IPS-20b (cell line): ENCODE data around the gene RFX3.
A peak's percentile ranks its signal among the peaks of the same experiment; 100 is the strongest.

Experiments
- H3K27ac ChIP-seq: one replicate; pipeline ENCODE4 v1.5.1; 2013; ENCODE audit warnings: low read length
- H3K27me3 ChIP-seq: 2 replicates; pipeline ENCODE4 v1.6.1; 2013; ENCODE audit warnings: mild to moderate bottlenecking, low read length, inconsistent platforms; ENCODE audit not compliant: insufficient read depth
- H3K36me3 ChIP-seq: 2 replicates; pipeline ENCODE4 v1.6.1; 2013; ENCODE audit warnings: low read depth, mild to moderate bottlenecking, inconsistent platforms, low read length, moderate library complexity; ENCODE audit not compliant: insufficient read depth
- H3K4me1 ChIP-seq: 2 replicates; pipeline ENCODE4 v1.6.1; 2013; ENCODE audit warnings: mild to moderate bottlenecking, control low read depth, inconsistent platforms, low read length, moderate library complexity; ENCODE audit not compliant: insufficient read depth
- H3K4me3 ChIP-seq: 2 replicates; pipeline ENCODE4 v1.5.1; 2013; ENCODE audit warnings: mild to moderate bottlenecking, low read length, inconsistent platforms
- H3K9ac ChIP-seq: 2 replicates; pipeline ENCODE4 v1.6.1; 2013; ENCODE audit warnings: low read depth, mild to moderate bottlenecking, inconsistent platforms, low read length, moderate library complexity
- H3K9me3 ChIP-seq: 2 replicates; pipeline ENCODE4 v1.6.1; 2013; ENCODE audit warnings: mild to moderate bottlenecking, low read depth, low read length, inconsistent platforms; ENCODE audit not compliant: insufficient read depth

The RFX3 gene

GRCh38 chr9:3370715-3371114 is 155.1 kb downstream of the RFX3 start:
- no peak overlapping the region for H3K9ac ChIP-seq
- no peaks in the 10 kb centered on the region for H3K9me3 ChIP-seq
- H3K27ac ChIP-seq, result no peak overlapping the region

GRCh38 chr9:3367185-3367584 is 158.6 kb downstream of the RFX3 start:
- Histone ChIP-seq H3K9me3 (no peaks in the 10 kb centered on the region), H3K9ac (no peak overlapping the region; the same call in 1 of the 2 replicates), H3K27ac (no peak overlapping the region), H3K4me3 (no peak overlapping the region), H3K4me1 (peaks cover 12% of the 10 kb centered on the region; the same call in 1 of the 2 replicates), H3K36me3 (no peaks in the 10 kb centered on the region), H3K27me3 (no peaks in the 10 kb centered on the region)

More at GRCh38 chr9:3370715-3371114, 155.1 kb downstream of the RFX3 start:
- H3K4me1 ChIP-seq, result no peaks in the 10 kb centered on the region; the same call in 1 of the 2 replicates
- H3K4me3 ChIP-seq, result no peak overlapping the region
- no peaks in the 10 kb centered on the region for H3K36me3 ChIP-seq
- H3K27me3 ChIP-seq, result no peaks in the 10 kb centered on the region

GRCh38 chr9:3361689-3362392 is 164.0 kb downstream of the RFX3 start:
- Histone ChIP-seq H3K27ac (peak overlapping the region; percentile 48), H3K9ac (no peak overlapping the region; the same call in 1 of the 2 replicates), H3K9me3 (no peaks in the 10 kb centered on the region), H3K4me1 (peaks cover 22% of the 10 kb centered on the region; the same call in 1 of the 2 replicates), H3K36me3 (no peaks in the 10 kb centered on the region), H3K4me3 (peak overlapping the region; percentile 8; the same call in 1 of the 2 replicates), H3K27me3 (no peaks in the 10 kb centered on the region)

DNA sequence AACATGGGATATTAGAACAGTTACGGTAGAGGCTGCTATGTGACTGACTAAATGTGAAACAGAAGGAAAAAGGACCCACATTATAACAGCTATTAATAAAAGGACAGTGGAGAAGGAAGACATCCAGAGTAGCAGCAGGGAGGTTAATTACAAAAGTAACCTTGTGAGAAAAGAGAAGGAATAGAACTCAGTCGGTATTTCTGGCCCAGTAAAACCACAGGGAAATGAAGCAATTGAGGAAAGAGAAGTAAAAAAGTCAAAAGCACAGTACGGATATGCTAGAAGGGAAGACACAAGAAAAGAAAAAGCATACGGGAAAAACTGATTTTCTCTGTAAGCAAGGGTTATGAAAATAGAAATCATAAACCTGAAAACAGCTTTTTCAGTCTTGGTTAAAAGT is 164.7 kb downstream of the RFX3 start:
- Histone ChIP-seq H3K27me3 (no peaks in the 10 kb centered on the region), H3K9ac (peak overlapping the region; percentile 7; the same call in 1 of the 2 replicates), H3K27ac (peak overlapping the region; percentile 48), H3K4me3 (no peak overlapping the region), H3K36me3 (no peaks in the 10 kb centered on the region), H3K9me3 (no peaks in the 10 kb centered on the region), H3K4me1 (peaks cover 22% of the 10 kb centered on the region; the same call in 1 of the 2 replicates)

GRCh38 chr9:3360245-3360644 is 165.6 kb downstream of the RFX3 start:
- no peak overlapping the region for H3K4me3 ChIP-seq
- peaks cover 22% of the 10 kb centered on the region; the same call in 1 of the 2 replicates for H3K4me1 ChIP-seq
- H3K36me3 ChIP-seq, result no peaks in the 10 kb centered on the region
- H3K9ac ChIP-seq, result no peak overlapping the region
- H3K27me3 ChIP-seq, result no peaks in the 10 kb centered on the region
- no peaks in the 10 kb centered on the region for H3K9me3 ChIP-seq
- no peak overlapping the region for H3K27ac ChIP-seq

- Histone ChIP-seq H3K9me3 (no peaks in the 10 kb centered on the region), H3K9ac (no peak overlapping the region), H3K4me3 (no peak overlapping the region), H3K27me3 (no peaks in the 10 kb centered on the region), H3K27ac (no peak overlapping the region), H3K36me3 (no peaks in the 10 kb centered on the region), H3K4me1 (peaks cover 22% of the 10 kb centered on the region; the same call in 1 of the 2 replicates)
Observed at GRCh38 chr9:3359778-3360177, 166.0 kb downstream of the RFX3 start.

GRCh38 chr9:3359048-3359692 is 166.6 kb downstream of the RFX3 start:
- Histone ChIP-seq H3K9me3 (peaks cover 3% of the 10 kb centered on the region; the same call in 1 of the 2 replicates), H3K4me1 (peaks cover 22% of the 10 kb centered on the region; the same call in 1 of the 2 replicates), H3K27me3 (no peaks in the 10 kb centered on the region), H3K36me3 (no peaks in the 10 kb centered on the region), H3K27ac (no peak overlapping the region), H3K9ac (no peak overlapping the region), H3K4me3 (no peak overlapping the region)

DNA sequence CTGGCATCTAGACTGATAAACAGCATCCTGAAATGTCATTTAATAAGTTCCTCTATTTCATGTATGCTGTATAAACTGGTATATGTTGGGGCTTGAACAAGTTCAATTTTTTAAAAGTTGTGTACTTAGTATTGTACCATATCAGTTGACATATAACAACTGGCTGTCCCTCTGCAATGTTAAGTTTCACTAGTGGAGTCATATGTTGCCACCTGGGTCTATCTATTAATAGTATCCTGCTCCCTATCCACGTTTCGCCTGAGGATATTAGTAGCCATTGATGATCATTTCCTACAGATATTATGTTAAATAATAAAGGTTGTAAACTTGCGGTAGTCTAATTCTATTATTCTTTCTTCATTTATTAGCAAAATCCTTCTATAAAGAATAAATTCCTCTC is 177.6 kb downstream of the RFX3 start:
- Histone ChIP-seq H3K27ac (no peak overlapping the region), H3K4me1 (no peaks in the 10 kb centered on the region), H3K27me3 (no peaks in the 10 kb centered on the region), H3K9ac (no peak overlapping the region), H3K4me3 (no peak overlapping the region), H3K36me3 (no peaks in the 10 kb centered on the region), H3K9me3 (no peaks in the 10 kb centered on the region)

DNA sequence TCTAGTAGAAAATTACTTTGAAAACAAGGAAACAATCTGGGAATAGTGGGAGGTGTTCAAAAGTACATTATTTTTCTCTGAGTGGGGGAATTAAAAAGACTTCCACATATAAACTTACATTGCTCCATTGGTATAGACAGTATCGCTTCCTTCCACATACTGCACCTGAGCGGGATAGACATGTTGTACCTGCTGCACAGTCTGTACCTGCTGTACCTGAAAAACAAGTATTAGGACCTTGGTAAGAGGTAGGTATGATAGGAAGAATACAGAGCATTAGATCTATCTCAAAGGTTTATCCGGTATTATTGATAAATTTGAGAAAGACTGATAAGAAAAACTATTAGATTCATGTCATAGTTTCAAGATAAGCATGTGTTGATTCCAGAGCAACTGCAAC is 179.3 kb downstream of the RFX3 start:
- Histone ChIP-seq H3K4me1 (no peaks in the 10 kb centered on the region), H3K27ac (no peak overlapping the region)

DNA sequence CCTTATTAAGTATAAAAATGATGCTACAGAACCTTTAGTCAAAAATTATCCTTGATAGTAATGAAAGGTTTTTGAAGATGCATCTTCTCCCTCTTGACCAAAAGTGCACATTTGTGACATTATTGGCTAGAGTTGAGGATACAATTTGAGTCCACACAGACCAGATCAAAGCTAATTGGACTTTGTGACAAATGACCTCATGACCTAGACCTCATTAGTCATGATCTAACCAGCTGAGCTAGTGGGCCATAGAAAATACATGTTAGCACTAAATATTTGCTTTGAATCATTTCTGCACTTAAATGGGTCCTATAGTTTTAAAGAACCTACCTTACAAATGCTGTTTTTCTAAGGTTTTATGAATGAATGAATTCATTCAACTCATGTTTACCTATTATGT is 182.1 kb downstream of the RFX3 start:
- Histone ChIP-seq H3K9ac (no peak overlapping the region), H3K27ac (no peak overlapping the region), H3K27me3 (no peaks in the 10 kb centered on the region), H3K4me1 (no peaks in the 10 kb centered on the region), H3K36me3 (no peaks in the 10 kb centered on the region), H3K9me3 (no peaks in the 10 kb centered on the region), H3K4me3 (no peak overlapping the region)

More for the DNA sequence above, 179.3 kb downstream of the RFX3 start:
- Histone ChIP-seq H3K9ac (no peak overlapping the region), H3K27me3 (no peaks in the 10 kb centered on the region), H3K36me3 (no peaks in the 10 kb centered on the region), H3K9me3 (no peaks in the 10 kb centered on the region), H3K4me3 (no peak overlapping the region)

GRCh38 chr9:3342159-3342777 is 183.5 kb downstream of the RFX3 start:
- Histone ChIP-seq H3K4me1 (no peaks in the 10 kb centered on the region), H3K4me3 (no peak overlapping the region), H3K9ac (no peak overlapping the region), H3K27me3 (no peaks in the 10 kb centered on the region), H3K9me3 (no peaks in the 10 kb centered on the region), H3K36me3 (no peaks in the 10 kb centered on the region), H3K27ac (no peak overlapping the region)
